Stimulated activated memory B cell treated with anti-CD40 and anti-IgM and Interleukin-4, amounts not matched to agents 10 μg/mL and 1 μg/mL and 100 μg/mL, for 72 hours (primary cell): ENCODE measurements around the gene ACAD11.

Experiments used
- ATAC-seq: fragments of 150-1000 bp; cut with Tn5 transposase; 2 replicates; pipeline ENCODE4 v1.10.0; 2021
- H3K27ac Mint-ChIP-seq: one replicate; pipeline ENCODE4 v1.8.0; 2022; ENCODE audit warnings: mild to moderate bottlenecking, mixed read lengths
- H3K27me3 Mint-ChIP-seq: one replicate; pipeline ENCODE4 v1.8.0; 2022; ENCODE audit warnings: mixed read lengths
- H3K36me3 Mint-ChIP-seq: one replicate; pipeline ENCODE4 v1.8.0; 2022; ENCODE audit warnings: mixed read lengths
- H3K4me1 Mint-ChIP-seq: one replicate; pipeline ENCODE4 v1.8.0; 2022; ENCODE audit warnings: mixed read lengths
- H3K4me3 Mint-ChIP-seq: one replicate; pipeline ENCODE4 v1.8.0; 2022; ENCODE audit warnings: mild to moderate bottlenecking, moderate library complexity, mixed read lengths
- H3K9me3 Mint-ChIP-seq: one replicate; pipeline ENCODE4 v1.8.0; 2022; ENCODE audit warnings: mixed read lengths

ACAD11 gene

GRCh38 chr3:132538072-132538471, 121.5 kb downstream of the ACAD11 start:
- H3K4me3 Mint-ChIP-seq = no peak overlapping the region
- no peak for ATAC-seq
- no peaks in the 10 kb centered on the region for H3K9me3 Mint-ChIP-seq
- H3K4me1 Mint-ChIP-seq = peaks cover 21% of the 10 kb centered on the region
- H3K27ac Mint-ChIP-seq = no peak overlapping the region
- H3K27me3 Mint-ChIP-seq = no peaks in the 10 kb centered on the region
- peaks cover 68% of the 10 kb centered on the region for H3K36me3 Mint-ChIP-seq

- Mint-ChIP-seq H3K36me3 (peaks cover 69% of the 10 kb centered on the region), H3K4me3 (no peak overlapping the region), H3K27me3 (no peaks in the 10 kb centered on the region), H3K9me3 (no peaks in the 10 kb centered on the region), H3K27ac (no peak overlapping the region), H3K4me1 (peaks cover 13% of the 10 kb centered on the region)
- ATAC-seq = no peak
These were observed 122.3 kb downstream of the ACAD11 start for GRCh38 chr3:132537297-132537696.

- ATAC-seq = no peak
- Mint-ChIP-seq H3K36me3 (peaks cover 71% of the 10 kb centered on the region), H3K4me3 (no peak overlapping the region), H3K27ac (peak overlapping the region; percentile 19), H3K9me3 (no peaks in the 10 kb centered on the region), H3K27me3 (no peaks in the 10 kb centered on the region), H3K4me1 (peaks cover 6% of the 10 kb centered on the region)
These were observed 123.0 kb downstream of the ACAD11 start for GRCh38 chr3:132536442-132537153.

- Mint-ChIP-seq H3K36me3 (peaks cover 73% of the 10 kb centered on the region), H3K4me1 (peaks cover 6% of the 10 kb centered on the region), H3K9me3 (no peaks in the 10 kb centered on the region), H3K27me3 (no peaks in the 10 kb centered on the region), H3K4me3 (no peak overlapping the region), H3K27ac (peak overlapping the region; percentile 19)
- no peak for ATAC-seq
These were observed 123.8 kb downstream of the ACAD11 start for GRCh38 chr3:132535575-132536441.

GRCh38 chr3:132530624-132531023, 129.0 kb downstream of the ACAD11 start:
- Mint-ChIP-seq H3K4me3 (no peak overlapping the region), H3K4me1 (no peaks in the 10 kb centered on the region), H3K27ac (no peak overlapping the region), H3K36me3 (peaks cover 58% of the 10 kb centered on the region), H3K27me3 (no peaks in the 10 kb centered on the region), H3K9me3 (no peaks in the 10 kb centered on the region)
- no peak for ATAC-seq

GRCh38 chr3:132522353-132522752, 137.3 kb downstream of the ACAD11 start:
- no peak for ATAC-seq
- Mint-ChIP-seq H3K27me3 (no peaks in the 10 kb centered on the region), H3K27ac (no peak overlapping the region), H3K36me3 (peaks cover 57% of the 10 kb centered on the region), H3K4me1 (no peaks in the 10 kb centered on the region), H3K9me3 (no peaks in the 10 kb centered on the region), H3K4me3 (no peak overlapping the region)

- no peak for ATAC-seq
- H3K27me3 Mint-ChIP-seq = no peaks in the 10 kb centered on the region
- no peaks in the 10 kb centered on the region for H3K4me1 Mint-ChIP-seq
- H3K9me3 Mint-ChIP-seq = no peaks in the 10 kb centered on the region
- no peak overlapping the region for H3K4me3 Mint-ChIP-seq
- peaks cover 61% of the 10 kb centered on the region for H3K36me3 Mint-ChIP-seq
- H3K27ac Mint-ChIP-seq = no peak overlapping the region
These were observed 137.7 kb downstream of the ACAD11 start for GRCh38 chr3:132521901-132522300.

GRCh38 chr3:132519914-132520313, 139.7 kb downstream of the ACAD11 start:
- Mint-ChIP-seq H3K27me3 (no peaks in the 10 kb centered on the region), H3K36me3 (peaks cover 69% of the 10 kb centered on the region), H3K27ac (no peak overlapping the region), H3K9me3 (no peaks in the 10 kb centered on the region), H3K4me3 (no peak overlapping the region), H3K4me1 (no peaks in the 10 kb centered on the region)
- no peak for ATAC-seq

- no peaks in the 10 kb centered on the region for H3K27me3 Mint-ChIP-seq
- H3K4me3 Mint-ChIP-seq = no peak overlapping the region
- no peak for ATAC-seq
- peaks cover 74% of the 10 kb centered on the region for H3K36me3 Mint-ChIP-seq
- H3K4me1 Mint-ChIP-seq = no peaks in the 10 kb centered on the region
- H3K9me3 Mint-ChIP-seq = no peaks in the 10 kb centered on the region
- no peak overlapping the region for H3K27ac Mint-ChIP-seq
These were observed 142.3 kb downstream of the ACAD11 start for GRCh38 chr3:132517311-132517710.

GRCh38 chr3:132513057-132513456, 146.6 kb downstream of the ACAD11 start:
- Mint-ChIP-seq H3K9me3 (no peaks in the 10 kb centered on the region), H3K4me3 (no peak overlapping the region), H3K27me3 (no peaks in the 10 kb centered on the region), H3K4me1 (no peaks in the 10 kb centered on the region), H3K36me3 (peaks cover 75% of the 10 kb centered on the region), H3K27ac (no peak overlapping the region)
- ATAC-seq = no peak

GRCh38 chr3:132509506-132509905, 150.1 kb downstream of the ACAD11 start:
- no peak for ATAC-seq

GRCh38 chr3:132509096-132509495, 150.5 kb downstream of the ACAD11 start:
- Mint-ChIP-seq H3K36me3 (peaks cover 65% of the 10 kb centered on the region), H3K4me3 (no peak overlapping the region), H3K27ac (no peak overlapping the region), H3K27me3 (no peaks in the 10 kb centered on the region), H3K9me3 (no peaks in the 10 kb centered on the region), H3K4me1 (no peaks in the 10 kb centered on the region)
- no peak for ATAC-seq

More at GRCh38 chr3:132509506-132509905, 150.1 kb downstream of the ACAD11 start:
- Mint-ChIP-seq H3K27me3 (no peaks in the 10 kb centered on the region), H3K4me1 (no peaks in the 10 kb centered on the region), H3K9me3 (no peaks in the 10 kb centered on the region), H3K4me3 (no peak overlapping the region), H3K36me3 (peaks cover 69% of the 10 kb centered on the region), H3K27ac (no peak overlapping the region)
